ENCODE data around the gene LMF2. TPM values are rescaled to one million over a fixed set of nuclear protein-coding genes. Genes with fewer than 3 reads are reported as not detected.

Gene LMF2
- total RNA-seq, 1 experiment from 2014 or later = 56.9 TPM

GRCh38 chr22:50517495-50518260 lies 10.2 kb upstream of the LMF2 start:
- BruUV-seq (replicated peaks) = no TSS peak
- H3K36me3 ChIP-seq (ENCODE audit: control insufficient read depth in 1 of 2, insufficient read depth in 2 of 2, low read length in 2 of 2) = peaks cover 7 to 26% of the 10 kb centered on the region in 2 experiments; a peak in 2 of 4 replicates
- no peaks in the 10 kb centered on the region for H3K4me1 ChIP-seq (ENCODE audit: control insufficient read depth in 1 of 2, insufficient read depth in 2 of 2, low read length in 2 of 2)
- H3K27ac ChIP-seq (ENCODE audit: low read depth, low read length) = no peak overlapping the region
- peaks cover 48% of the 10 kb centered on the region for H3K79me2 ChIP-seq (ENCODE audit: insufficient read depth, low read length)
- ChIA-PET POLR2A (no interaction called here), RAD21 (ENCODE audit: low non-redundant PET in 1 of 2, low total read pairs in 2 of 2, uncharacterized antibody in 2 of 2, unreplicated experiment in 2 of 2) (no interaction called here), CTCF (no interaction called here)
- DNase-seq (ENCODE audit: low read depth, low spot score) = no peak
- H3K9me3 ChIP-seq (ENCODE audit: control insufficient read depth in 1 of 2, insufficient read depth in 1 of 2, low read depth in 1 of 2, low read length in 2 of 2) = no peaks in the 10 kb centered on the region
- H3K9me2 ChIP-seq (ENCODE audit: insufficient read depth) = no peaks in the 10 kb centered on the region
- H3K9ac ChIP-seq (ENCODE audit: low read length) = no peak overlapping the region
- H3K4me2 ChIP-seq (ENCODE audit: low read length) = no peak overlapping the region
- H4K20me1 ChIP-seq (ENCODE audit: insufficient read depth) = no peaks in the 10 kb centered on the region
- TF ChIP-seq JUND (IDR thresholded peaks at IDR 0.05) (no peak), EGR1 (IDR thresholded peaks at IDR 0.05; ENCODE audit: low read depth) (no peak), CTCF (IDR thresholded peaks at IDR 0.05 in 2 of 3, conservative IDR thresholded peaks at IDR 0.05 in 1 of 3; ENCODE audit: borderline replicate concordance in 1 of 3, insufficient read depth in 1 of 3, low read depth in 2 of 3, low read length in 2 of 3) (no peak), EZH2phosphoT487 (IDR thresholded peaks at IDR 0.05; ENCODE audit: borderline replicate concordance) (no peak), YY1 (IDR thresholded peaks at IDR 0.05; ENCODE audit: extremely low read depth, insufficient replicate concordance, low read depth, low read length) (no peak), POLR2AphosphoS5 (IDR thresholded peaks at IDR 0.05; ENCODE audit: low read depth, low read length) (no peak), ZNF274 (IDR thresholded peaks at IDR 0.05; ENCODE audit: low read depth, low read length) (no peak), RAD21 (IDR thresholded peaks at IDR 0.05; ENCODE audit: low read depth) (no peak), FOSL1 (IDR thresholded peaks at IDR 0.05; ENCODE audit: low read depth) (no peak), CEBPB (IDR thresholded peaks at IDR 0.05; ENCODE audit: low read depth) (no peak), ATF3 (IDR thresholded peaks at IDR 0.05) (no peak), CBX3 (IDR thresholded peaks at IDR 0.05; ENCODE audit: low read depth) (no peak), TCF7L2 (IDR thresholded peaks at IDR 0.05; ENCODE audit: borderline replicate concordance, extremely low read depth, insufficient read depth, insufficient read length) (no peak), SIN3A (IDR thresholded peaks at IDR 0.05; ENCODE audit: low read depth) (no peak), SRF (IDR thresholded peaks at IDR 0.05; ENCODE audit: low read depth) (no peak), ZBTB33 (IDR thresholded peaks at IDR 0.05; ENCODE audit: extremely low read depth, insufficient replicate concordance, low read length) (no peak)
- TF ChIP-seq, protein P1, sequence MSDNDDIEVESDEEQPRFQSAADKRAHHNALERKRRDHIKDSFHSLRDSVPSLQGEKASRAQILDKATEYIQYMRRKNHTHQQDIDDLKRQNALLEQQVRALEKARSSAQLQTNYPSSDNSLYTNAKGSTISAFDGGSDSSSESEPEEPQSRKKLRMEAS (IDR thresholded peaks at IDR 0.05) = no peak
- no peak overlapping the region for H2AFZ ChIP-seq (ENCODE audit: low read depth, low read length, poor library complexity, severe bottlenecking)
- no peaks in the 10 kb centered on the region for H3K27me3 ChIP-seq (ENCODE audit: insufficient read depth, low read length)
- intact Hi-C loops (cut with micrococcal nuclease) = no loop called here
- no peak overlapping the region for H3K4me3 ChIP-seq (replicated peaks in 1 of 2; ENCODE audit: low read depth in 1 of 2, low read length in 2 of 2)
- ATAC-seq = no peak
